Endothelial cell of umbilical vein (primary cell): ENCODE results near the gene GRIK3. TPM values are rescaled to one million over a fixed set of nuclear protein-coding genes. Genes with fewer than 3 reads are reported as not detected.

ENCODE experiments used
- BruUV-seq: library from RNA; stranded (reverse); fragments of 400-500 nt; replicated peaks from 2 replicates; lab custom pipeline; 2021; lab: Mats Ljungman, UMichigan
- CTCF ChIA-PET: fragments of 300-600, 350-600 bp; sonication (Branson Sonifier 250); formaldehyde crosslinking; loops from one replicate; lab custom pipeline; 2021; ENCODE audit warnings: antibody characterized with exemption, inconsistent platforms; lab: Charles Lee
- POLR2A ChIA-PET: fragments of 300-600, 350-600 bp; sonication (Branson Sonifier 250); formaldehyde crosslinking; loops from one replicate; lab custom pipeline; 2021; ENCODE audit warnings: antibody characterized with exemption, inconsistent platforms; lab: Charles Lee
- DNase-seq: peaks from one replicate; pipeline ENCODE4 v3.0.0-alpha.2; 2011; ENCODE audit warnings: low read depth, low spot score
- FAIRE-seq: peaks from 2 replicates; lab custom pipeline; 2011; peaks lifted over from hg19 to GRCh38; lab: Jason Lieb, UNC
- H2AFZ ChIP-seq: 2 replicates; pipeline ENCODE4 v1.6.0; 2012; ENCODE audit warnings: low read depth, low read length, control low read depth, inconsistent platforms
- H3K27ac ChIP-seq: 2 replicates; pipeline ENCODE4 v1.5.1; 2011; ENCODE audit warnings: low read depth, mild to moderate bottlenecking, control low read depth, low read length, moderate library complexity; ENCODE audit not compliant: insufficient read depth
- H3K27me3 ChIP-seq, 2 experiments: 2 replicates each; pipeline versions ENCODE4 v1.6.0 to v1.6.1; 2011; ENCODE audit warnings: low read length in 2 of 2, mixed read lengths in 1 of 2; ENCODE audit not compliant: control insufficient read depth in 2 of 2, insufficient read depth in 2 of 2
- H3K36me3 ChIP-seq, 2 experiments: 2 replicates in 1 of 2; 3 replicates in 1 of 2; pipeline ENCODE4 v1.5.1; 2011; ENCODE audit warnings: low read length in 2 of 2, mild to moderate bottlenecking in 1 of 2, moderate library complexity in 1 of 2; ENCODE audit not compliant: control insufficient read depth in 2 of 2, insufficient read depth in 2 of 2; ENCODE audit errors: extremely low read depth in 1 of 2
- H3K4me1 ChIP-seq: 3 replicates; pipeline ENCODE4 v1.5.1; 2011; ENCODE audit warnings: mild to moderate bottlenecking, low read length; ENCODE audit not compliant: control insufficient read depth, insufficient read depth; ENCODE audit errors: extremely low read depth
- H3K4me2 ChIP-seq: 2 replicates; pipeline ENCODE4 v1.6.1; 2011; ENCODE audit warnings: low read length, control low read depth, mixed read lengths; ENCODE audit not compliant: insufficient read depth
- H3K4me3 ChIP-seq, 3 experiments: fragments of 200-600 bp in 1 of 3; sonication (generic), shearing (Covaris generic) in 1 of 3; replicated peaks in 1 of 3; 2 replicates each; pipeline ENCODE4 v1.5.1; 2011 to 2016; ENCODE audit warnings: control low read depth in 3 of 3, low read length in 3 of 3, mild to moderate bottlenecking in 2 of 3, inconsistent platforms in 1 of 3, low read depth in 1 of 3, moderate library complexity in 1 of 3; ENCODE audit not compliant: insufficient read depth in 1 of 3
- H3K79me2 ChIP-seq: 2 replicates; pipeline ENCODE4 v1.6.0; 2012; ENCODE audit warnings: low read length, inconsistent platforms; ENCODE audit not compliant: control insufficient read depth, insufficient read depth
- H3K9ac ChIP-seq: replicated peaks from 2 replicates; pipeline ENCODE3; 2011; ENCODE audit warnings: low read length, control low read depth; ENCODE audit not compliant: insufficient read depth; ENCODE audit errors: extremely low read depth
- H3K9me1 ChIP-seq: replicated peaks from 3 replicates; pipeline ENCODE4 v1.6.0; 2011; ENCODE audit warnings: mild to moderate bottlenecking, low read length; ENCODE audit not compliant: control insufficient read depth, insufficient read depth; ENCODE audit errors: extremely low read depth
- H3K9me3 ChIP-seq: replicated peaks from 2 replicates; pipeline ENCODE4 v1.5.1; 2012; ENCODE audit warnings: low read length, inconsistent platforms; ENCODE audit not compliant: control insufficient read depth, insufficient read depth
- H4K20me1 ChIP-seq: replicated peaks from 2 replicates; pipeline ENCODE3; 2011; ENCODE audit warnings: mild to moderate bottlenecking, low read length; ENCODE audit not compliant: control insufficient read depth, insufficient read depth; ENCODE audit errors: extremely low read depth
- EZH2 ChIP-seq: IDR thresholded peaks from 2 replicates; pipeline ENCODE4 v1.6.1; 2012; ENCODE audit warnings: borderline replicate concordance, low read depth, mild to moderate bottlenecking, moderate library complexity, low read length, inconsistent platforms; ENCODE audit not compliant: severe bottlenecking
- FOS ChIP-seq: IDR thresholded peaks from 2 replicates; pipeline ENCODE4 v1.6.1; 2011; ENCODE audit warnings: mild to moderate bottlenecking, low read length, moderate library complexity, borderline replicate concordance; ENCODE audit not compliant: insufficient read depth
- JUN ChIP-seq: IDR thresholded peaks from 2 replicates; pipeline ENCODE4 v1.6.1; 2011; ENCODE audit warnings: borderline replicate concordance, low read depth; ENCODE audit not compliant: insufficient read length, insufficient read depth
- MYC ChIP-seq: IDR thresholded peaks from one replicate; pipeline ENCODE4 v1.6.1; 2011; ENCODE audit warnings: mild to moderate bottlenecking, low read depth, low read length
- POLR2AphosphoS5 ChIP-seq: IDR thresholded peaks from 2 replicates; pipeline ENCODE4 v1.6.1; 2012; ENCODE audit warnings: low read depth, mild to moderate bottlenecking, control low read depth, low read length, moderate library complexity; ENCODE audit not compliant: insufficient read depth
- dilution Hi-C: fragments of 300-500 bp; cut with MboI; formaldehyde crosslinking; loops from one replicate; pipeline ENCODE4 v1.15.0; 2019; ENCODE audit warnings: low sequenced_read_pairs; ENCODE audit not compliant: extremely low pct_ligation_motif_present
- intact Hi-C: fragments of 100-400 bp; cut with micrococcal nuclease; formaldehyde crosslinking; loops from one replicate; pipeline ENCODE4 v1.10.0; 2022
- polyA plus RNA-seq, 4 experiments: library from polyadenylated mRNA; depleted of rRNA in 3 of 4; stranded (reverse) in 3 of 4; unstranded in 1 of 4; fragments of >200 nt; gene quantifications; 2 replicates each; pipeline versions ENCODE4 v1.2.1 to v1.2.3, GENCODE V29; 2011 to 2012; ENCODE audit warnings: missing spikeins in 1 of 4
- total RNA-seq: library from RNA; stranded (reverse); gene quantifications from 2 replicates; pipeline ENCODE4 v1.2.3, GENCODE V29; 2021
- TF ChIP-seq, protein P1 (sequence below): IDR thresholded peaks from 2 replicates; pipeline ENCODE4 v1.6.1; 2011; ENCODE audit not compliant: insufficient read depth, insufficient read length

Gene GRIK3
- total and polyA plus RNA-seq, 2 donors (not counting 3 experiments of a cell fraction or from before 2014, with no cell fraction given), result not detected

DNA sequence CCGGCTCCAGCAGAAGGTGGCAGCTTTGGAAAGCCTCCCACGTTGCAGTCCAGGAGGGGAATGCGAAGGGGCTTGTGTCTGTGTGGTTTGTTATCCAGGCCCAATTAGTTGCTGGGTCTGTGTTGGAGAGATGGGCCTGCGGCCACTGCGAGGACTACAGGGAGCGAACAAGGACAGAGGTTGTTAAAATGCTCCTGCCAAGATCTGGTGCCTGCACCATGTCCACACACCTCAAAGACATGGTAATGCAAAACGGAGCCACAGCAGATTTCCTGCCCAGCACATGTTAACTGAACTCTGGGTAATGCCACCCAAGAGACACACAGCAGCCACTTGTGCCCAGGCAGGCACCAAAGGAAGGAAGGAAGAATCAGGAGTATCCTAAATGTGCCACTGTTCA, 18.6 kb downstream of the GRIK3 start:
- no peaks in the 10 kb centered on the region for H3K36me3 ChIP-seq
- no peak overlapping the region for H3K4me2 ChIP-seq
- no peaks in the 10 kb centered on the region for H3K27me3 ChIP-seq
- no peak overlapping the region for H3K27ac ChIP-seq
- H3K9ac ChIP-seq, result no peak overlapping the region
- POLR2A ChIA-PET, result no interaction called here
- no peak overlapping the region for H3K4me3 ChIP-seq
- no peaks in the 10 kb centered on the region for H3K4me1 ChIP-seq
- no peaks in the 10 kb centered on the region for H3K9me1 ChIP-seq
- dilution Hi-C loops, result no loop called here
- no peak overlapping the region for H2AFZ ChIP-seq
- CTCF ChIA-PET, result no interaction called here
- no peaks in the 10 kb centered on the region for H3K9me3 ChIP-seq
- BruUV-seq, result no TSS peak
- no peak for FAIRE-seq
- no peaks in the 10 kb centered on the region for H4K20me1 ChIP-seq
- intact Hi-C loops, result no loop called here
- DNase-seq, result no peak
- no peaks in the 10 kb centered on the region for H3K79me2 ChIP-seq
- TF ChIP-seq EZH2 (no peak), JUN (no peak)

DNA sequence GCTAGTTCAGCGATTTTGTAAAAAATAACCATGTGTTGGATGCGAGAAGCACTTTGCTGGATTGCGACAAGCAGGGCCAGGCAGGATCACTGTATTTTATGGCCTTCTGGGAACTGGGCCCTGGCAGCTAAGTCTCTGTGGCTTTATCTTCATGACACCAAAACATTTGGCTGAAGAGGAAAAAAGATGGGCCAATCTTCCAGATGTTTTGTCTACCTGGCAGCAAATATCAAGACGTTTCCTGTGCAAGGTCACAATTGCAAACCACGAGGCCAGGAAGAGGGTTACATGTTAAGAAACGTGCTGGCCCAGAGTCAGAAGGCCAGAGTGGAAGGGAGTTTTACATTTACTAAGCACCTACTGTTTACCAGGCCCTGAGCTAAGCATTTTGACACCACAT, 22.1 kb downstream of the GRIK3 start:
- no TSS peak for BruUV-seq
- Histone ChIP-seq H2AFZ (no peak overlapping the region), H3K9me1 (no peaks in the 10 kb centered on the region), H3K4me1 (no peaks in the 10 kb centered on the region), H3K27ac (no peak overlapping the region), H4K20me1 (no peaks in the 10 kb centered on the region), H3K9me3 (no peaks in the 10 kb centered on the region), H3K36me3 (no peaks in the 10 kb centered on the region), H3K4me2 (no peak overlapping the region), H3K27me3 (no peaks in the 10 kb centered on the region), H3K79me2 (no peaks in the 10 kb centered on the region), H3K9ac (no peak overlapping the region), H3K4me3 (no peak overlapping the region)
- DNase-seq, result no peak
- intact Hi-C loops (no loop called here), dilution Hi-C loops (no loop called here)
- POLR2A ChIA-PET, result no interaction called here
- TF ChIP-seq FOS (no peak), POLR2AphosphoS5 (no peak), MYC (no peak)
- TF ChIP-seq, protein P1, sequence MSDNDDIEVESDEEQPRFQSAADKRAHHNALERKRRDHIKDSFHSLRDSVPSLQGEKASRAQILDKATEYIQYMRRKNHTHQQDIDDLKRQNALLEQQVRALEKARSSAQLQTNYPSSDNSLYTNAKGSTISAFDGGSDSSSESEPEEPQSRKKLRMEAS, result no peak
- CTCF ChIA-PET, result no interaction called here
- FAIRE-seq, result no peak
